GM13976 (cell line): Measurements from ENCODE around the gene CLTA.

Experiments
- DNase-seq: peaks from one replicate; pipeline ENCODE4 v3.0.0; 2012; ENCODE audit warnings: low spot score
- in situ Hi-C: fragments of 300-500 bp; cut with MboI; formaldehyde crosslinking; loops from one replicate; pipeline ENCODE4 v1.12.0; 2022; ENCODE audit warnings: low sequenced_read_pairs, mixed read lengths, inconsistent platforms; ENCODE audit not compliant: unreplicated experiment
- TF ChIP-seq, protein P1 (sequence below): IDR thresholded peaks from 2 replicates; pipeline ENCODE4 v1.5.1; 2012; ENCODE audit warnings: borderline replicate concordance, mild to moderate bottlenecking; ENCODE audit not compliant: insufficient read depth; ENCODE audit errors: extremely low read depth, missing control alignments, control extremely low read depth

CLTA gene

GRCh38 chr9:36190388-36191289, at the start of gene CLTA:
Gene CLTA (plus strand): TSS chr9:36190921. CDS start chr9:36191057, 136 bp downstream.
- in situ Hi-C loops, result no loop called here
- peak; percentile 99 for DNase-seq
- TF ChIP-seq, protein P1, sequence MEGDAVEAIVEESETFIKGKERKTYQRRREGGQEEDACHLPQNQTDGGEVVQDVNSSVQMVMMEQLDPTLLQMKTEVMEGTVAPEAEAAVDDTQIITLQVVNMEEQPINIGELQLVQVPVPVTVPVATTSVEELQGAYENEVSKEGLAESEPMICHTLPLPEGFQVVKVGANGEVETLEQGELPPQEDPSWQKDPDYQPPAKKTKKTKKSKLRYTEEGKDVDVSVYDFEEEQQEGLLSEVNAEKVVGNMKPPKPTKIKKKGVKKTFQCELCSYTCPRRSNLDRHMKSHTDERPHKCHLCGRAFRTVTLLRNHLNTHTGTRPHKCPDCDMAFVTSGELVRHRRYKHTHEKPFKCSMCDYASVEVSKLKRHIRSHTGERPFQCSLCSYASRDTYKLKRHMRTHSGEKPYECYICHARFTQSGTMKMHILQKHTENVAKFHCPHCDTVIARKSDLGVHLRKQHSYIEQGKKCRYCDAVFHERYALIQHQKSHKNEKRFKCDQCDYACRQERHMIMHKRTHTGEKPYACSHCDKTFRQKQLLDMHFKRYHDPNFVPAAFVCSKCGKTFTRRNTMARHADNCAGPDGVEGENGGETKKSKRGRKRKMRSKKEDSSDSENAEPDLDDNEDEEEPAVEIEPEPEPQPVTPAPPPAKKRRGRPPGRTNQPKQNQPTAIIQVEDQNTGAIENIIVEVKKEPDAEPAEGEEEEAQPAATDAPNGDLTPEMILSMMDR, result peak; percentile 30

GRCh38 chr9:36141288-36141687, 49.4 kb upstream of the CLTA start:
- DNase-seq, result no peak

GRCh38 chr9:36141761-36142160, 49.0 kb upstream of the CLTA start:
- TF ChIP-seq, protein P1, result no peak
- in situ Hi-C loops, result no loop called here

More at GRCh38 chr9:36141288-36141687, 49.4 kb upstream of the CLTA start:
- TF ChIP-seq, protein P1, result no peak
- in situ Hi-C loops, result no loop called here

GRCh38 chr9:36142510-36143244, 48.0 kb upstream of the CLTA start:
- TF ChIP-seq, protein P1, result no peak
- no peak for DNase-seq
- in situ Hi-C loops, result no loop called here

More at GRCh38 chr9:36141761-36142160, 49.0 kb upstream of the CLTA start:
- no peak for DNase-seq

GRCh38 chr9:36143245-36143641, 47.5 kb upstream of the CLTA start:
- TF ChIP-seq, protein P1, result no peak
- no peak for DNase-seq
- in situ Hi-C loops, result no loop called here
